ENCODE measurements around the gene GRM4.

The GRM4 gene

DNA sequence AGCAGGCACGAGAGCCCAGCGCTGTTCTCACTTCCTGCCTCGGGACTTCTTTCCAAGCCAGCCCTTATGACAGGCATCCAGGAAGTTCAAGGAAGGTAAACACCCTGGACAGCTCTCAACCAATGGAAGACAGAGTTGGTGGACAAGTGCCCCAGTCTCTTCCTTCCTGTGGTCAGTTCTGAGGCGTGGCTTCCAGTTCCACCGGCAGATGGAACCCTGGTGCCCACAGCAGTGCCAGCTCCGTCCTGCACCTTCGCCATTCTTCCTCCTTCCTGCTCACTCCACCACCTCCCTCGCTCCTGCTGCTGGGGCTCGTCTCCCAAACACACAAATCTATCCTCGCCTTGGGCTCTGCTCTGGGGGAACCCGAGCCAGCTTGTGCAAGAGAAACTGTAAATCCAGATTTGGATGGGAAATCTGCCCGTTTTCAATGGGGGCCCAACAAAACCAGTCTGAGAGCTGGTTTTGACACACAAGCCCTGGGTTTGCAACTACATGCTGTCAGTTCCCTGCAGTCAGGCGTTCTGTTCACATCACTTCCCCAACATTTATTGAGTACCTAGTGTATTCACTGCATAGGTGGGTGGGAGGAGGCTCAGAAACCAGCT is 162.7 kb downstream of the GRM4 start:
- DNase-seq (ENCODE audit: low read depth in 2 of 3, low spot score in 2 of 3), result no peak

DNA sequence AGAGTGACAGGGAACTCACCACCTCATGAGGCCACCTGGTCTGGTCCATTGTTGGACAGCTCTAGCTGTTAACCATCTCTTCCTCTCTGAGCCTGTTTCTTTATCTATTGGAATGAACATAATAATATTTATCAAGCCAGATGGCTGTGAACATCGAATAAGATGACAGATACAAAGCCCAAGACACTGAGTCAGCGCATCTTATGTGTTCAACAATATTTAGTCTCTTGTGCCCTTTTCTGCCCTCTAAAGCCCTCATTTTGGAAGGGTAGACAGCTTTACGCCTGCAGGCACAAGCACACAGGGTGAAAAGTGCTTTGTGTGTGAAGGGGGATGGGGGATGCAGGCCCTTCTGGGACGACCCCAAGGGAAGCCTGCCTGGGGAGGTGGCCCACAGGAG is 164.0 kb downstream of the GRM4 start:
- no peak for DNase-seq (ENCODE audit: low read depth in 2 of 3, low spot score in 2 of 3)

DNA sequence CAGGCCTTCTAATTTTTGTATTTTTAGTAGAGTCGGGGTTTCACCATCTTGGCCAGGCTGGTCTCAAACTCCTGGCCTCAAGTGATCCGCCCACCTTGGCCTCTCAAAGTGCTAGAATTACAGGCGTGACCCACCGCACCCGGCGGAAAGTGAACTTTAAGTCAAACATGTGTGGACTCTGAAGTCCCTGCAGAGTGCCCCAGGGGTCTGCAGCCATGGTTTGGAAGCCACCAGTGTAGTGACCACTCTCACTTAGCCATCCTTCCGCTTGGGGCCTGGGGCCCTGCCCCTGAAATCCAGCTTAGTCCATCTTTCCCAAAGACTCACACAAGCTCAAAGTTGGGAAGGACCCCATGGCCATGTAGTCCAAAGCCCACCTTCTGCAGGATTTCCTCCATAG is 164.5 kb downstream of the GRM4 start:
- DNase-seq (ENCODE audit: low read depth in 2 of 3, low spot score in 2 of 3), result no peak

DNA sequence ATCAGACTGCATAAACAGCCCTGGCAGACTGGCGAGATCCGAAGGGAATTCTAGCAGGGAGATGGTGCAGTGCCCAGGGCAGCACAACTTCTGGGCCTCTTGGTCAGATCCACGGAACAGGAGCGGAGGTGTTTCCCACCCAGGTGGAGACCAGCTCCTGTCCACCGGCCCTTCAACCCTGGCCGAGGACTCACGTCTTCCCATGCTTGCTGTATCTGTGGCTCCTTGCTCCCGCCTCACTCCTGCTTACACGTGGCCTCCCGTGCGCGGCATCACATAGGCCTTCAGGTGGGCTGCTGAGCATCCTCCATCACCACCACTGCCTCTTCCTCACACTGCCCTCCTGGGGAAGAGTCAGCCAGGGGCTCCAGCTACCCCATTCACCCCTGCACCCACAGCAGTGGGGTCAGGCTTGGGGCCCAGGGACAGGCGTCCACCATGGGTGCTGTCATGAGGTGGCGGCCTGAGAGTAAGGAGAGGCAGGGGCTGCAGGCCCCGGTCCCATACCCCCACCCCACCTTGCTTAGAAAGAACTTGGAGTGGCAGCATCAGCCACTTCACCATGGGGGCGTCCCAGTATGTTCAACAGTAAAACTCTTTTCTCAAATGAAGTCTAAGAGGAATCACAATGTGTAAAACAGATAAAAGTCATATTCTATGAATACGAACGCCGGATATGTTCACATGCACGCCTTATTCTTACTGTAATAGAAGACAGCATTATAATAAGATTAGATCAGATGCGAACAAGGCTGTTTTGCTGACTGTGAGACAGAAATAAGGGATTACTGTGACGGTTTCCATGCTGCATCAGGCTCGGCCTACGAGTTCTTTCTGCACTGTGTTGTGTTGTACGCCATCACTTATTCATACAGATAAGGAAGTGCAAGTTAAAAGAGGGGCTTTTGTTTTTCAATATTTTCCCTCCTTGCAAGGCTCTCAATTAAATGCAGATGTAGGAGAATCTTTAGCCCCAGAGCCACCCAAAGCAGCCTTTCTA is 165.4 kb downstream of the GRM4 start:
- no peak for DNase-seq (ENCODE audit: low read depth in 2 of 3, low spot score in 2 of 3)

DNA sequence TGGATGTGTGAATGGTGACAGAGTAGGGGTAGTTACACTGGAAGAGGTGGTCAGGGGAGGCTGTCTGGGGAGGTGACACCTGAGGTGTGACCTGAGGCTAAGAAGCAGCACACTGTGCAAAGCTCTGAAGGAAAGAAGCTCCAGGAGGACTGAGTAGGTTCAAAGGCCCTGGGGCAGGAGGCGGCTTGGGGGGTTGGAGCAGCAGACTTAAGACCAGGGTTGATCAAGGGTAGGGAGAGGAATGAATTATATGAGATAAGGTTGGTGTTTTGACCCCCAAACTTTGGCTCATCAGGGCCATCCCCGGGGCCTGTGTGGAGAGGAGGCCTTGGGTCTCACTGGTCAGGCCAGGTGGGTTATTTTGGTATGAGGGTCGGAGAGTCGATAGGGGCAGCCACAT is 166.1 kb downstream of the GRM4 start:
- no peak for DNase-seq (ENCODE audit: low read depth in 2 of 3, low spot score in 2 of 3)

DNA sequence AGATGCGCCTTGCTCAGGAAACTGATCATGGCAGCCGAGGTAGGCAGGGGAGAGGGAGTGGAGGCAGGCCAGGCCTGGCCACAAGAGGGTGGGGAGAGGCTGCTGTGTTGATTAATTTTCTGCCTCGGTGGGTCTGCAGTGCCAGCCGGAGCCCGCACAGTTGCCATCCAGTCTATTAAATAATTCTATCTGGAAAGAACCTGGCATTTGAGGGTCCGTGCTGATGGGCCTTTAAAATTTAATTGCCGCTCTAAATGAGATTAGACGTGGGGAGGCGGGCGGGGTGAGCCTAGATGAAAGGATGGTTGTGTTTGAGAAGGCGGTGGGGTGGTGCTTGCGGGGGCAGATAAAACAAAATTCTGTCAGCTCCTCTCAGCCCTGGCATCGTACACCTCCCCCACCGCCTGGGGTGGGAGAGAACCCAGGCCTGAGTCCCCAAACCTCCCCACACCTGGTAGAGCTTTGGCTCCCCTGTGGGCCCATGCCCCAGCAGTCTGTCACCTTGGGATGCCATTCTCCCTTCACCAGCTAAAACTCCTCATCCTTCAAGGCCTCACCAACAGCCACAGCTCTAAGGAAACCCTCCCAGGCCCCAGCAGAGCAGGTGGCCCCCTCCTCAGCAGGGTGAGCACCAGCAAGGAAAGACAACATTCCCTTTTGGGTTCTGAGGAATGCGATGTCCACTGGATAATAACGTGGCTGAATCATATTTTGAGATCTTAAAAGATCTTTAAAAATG is 167.3 kb downstream of the GRM4 start:
- DNase-seq (ENCODE audit: low read depth in 2 of 3, low spot score in 2 of 3), result no peak

DNA sequence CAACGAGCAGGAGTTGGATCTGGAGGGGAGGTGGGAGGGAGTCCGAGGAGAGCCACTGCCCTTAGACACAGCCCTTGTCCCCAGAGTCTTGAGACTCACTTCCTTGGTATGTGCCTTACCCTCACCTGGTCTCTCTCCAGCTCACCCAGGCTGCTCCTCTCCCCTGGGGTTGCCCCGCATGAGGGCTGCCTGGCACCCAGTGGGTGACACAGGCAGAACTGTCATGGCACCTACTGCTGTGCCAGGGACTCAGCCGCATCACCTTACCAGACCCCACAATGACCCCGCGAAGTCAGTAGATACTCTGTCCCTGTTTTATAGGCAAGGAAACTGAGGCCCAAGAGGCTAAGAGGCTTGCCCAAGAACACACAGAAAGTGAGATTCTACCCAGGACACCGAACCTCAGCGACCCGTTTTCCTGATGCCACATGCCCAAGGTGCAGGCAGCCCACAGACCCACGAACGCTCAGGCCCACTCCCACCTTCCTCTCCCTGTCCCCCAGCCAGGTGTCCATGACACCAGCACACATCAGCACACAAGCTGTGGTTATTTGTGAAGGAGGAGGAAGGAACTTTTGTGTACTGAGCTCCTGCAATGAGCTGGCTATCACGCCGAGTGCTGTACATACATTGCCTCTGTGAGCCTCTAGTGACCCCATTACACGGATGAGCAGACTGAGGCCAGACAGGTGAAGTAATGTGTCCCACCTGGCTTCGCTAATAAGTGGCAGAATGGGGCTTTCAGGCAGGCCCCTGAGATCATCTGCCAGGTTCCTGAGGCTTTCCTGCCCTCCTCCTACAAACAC is 168.1 kb downstream of the GRM4 start:
- no peak for DNase-seq (ENCODE audit: low read depth in 2 of 3, low spot score in 2 of 3)

DNA sequence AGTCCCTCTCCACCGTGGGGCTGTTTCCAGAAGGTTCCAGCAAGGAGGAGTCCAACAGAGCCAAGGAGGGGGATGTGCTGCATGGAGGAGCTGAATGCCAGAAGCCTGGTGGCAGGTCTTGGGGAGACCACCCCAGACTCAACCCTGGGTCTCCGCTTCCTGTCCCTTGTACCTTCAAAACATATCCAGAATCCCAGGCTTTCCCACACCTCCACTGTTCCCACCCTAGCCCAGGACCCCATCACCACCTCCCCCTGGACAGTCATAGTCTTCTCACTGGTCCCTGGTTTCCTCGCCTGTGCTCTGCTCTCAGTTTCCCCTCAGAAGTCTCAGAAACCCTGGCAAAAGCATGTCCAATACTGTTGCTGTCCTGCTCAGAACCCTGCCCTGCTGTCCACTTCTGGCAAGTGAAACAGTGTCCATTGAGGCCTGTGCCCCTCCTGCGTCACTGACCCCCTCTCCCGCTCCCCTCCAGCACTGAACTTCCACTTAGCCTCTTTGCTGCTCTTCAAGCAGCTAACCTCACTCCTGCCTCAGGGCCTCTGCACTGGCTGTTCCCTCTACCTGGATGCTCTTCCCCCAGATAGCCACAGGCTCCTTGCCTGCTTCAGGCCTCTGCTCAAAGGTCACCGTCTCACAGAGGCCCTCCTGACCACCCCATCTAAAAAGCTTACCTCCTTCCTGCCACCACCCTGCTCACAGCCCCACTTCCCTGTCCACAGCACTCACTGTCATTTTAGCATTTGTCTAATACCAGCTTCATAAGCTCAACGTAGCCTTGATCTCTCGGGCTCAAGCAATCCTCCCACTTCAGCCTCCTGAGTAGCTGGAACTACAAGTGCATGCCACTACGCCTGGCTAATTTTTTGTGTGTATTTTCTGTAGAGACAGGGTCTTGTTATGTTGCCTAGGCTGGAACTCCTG is 169.2 kb downstream of the GRM4 start:
- DNase-seq (ENCODE audit: low read depth in 2 of 3, low spot score in 2 of 3), result no peak

DNA sequence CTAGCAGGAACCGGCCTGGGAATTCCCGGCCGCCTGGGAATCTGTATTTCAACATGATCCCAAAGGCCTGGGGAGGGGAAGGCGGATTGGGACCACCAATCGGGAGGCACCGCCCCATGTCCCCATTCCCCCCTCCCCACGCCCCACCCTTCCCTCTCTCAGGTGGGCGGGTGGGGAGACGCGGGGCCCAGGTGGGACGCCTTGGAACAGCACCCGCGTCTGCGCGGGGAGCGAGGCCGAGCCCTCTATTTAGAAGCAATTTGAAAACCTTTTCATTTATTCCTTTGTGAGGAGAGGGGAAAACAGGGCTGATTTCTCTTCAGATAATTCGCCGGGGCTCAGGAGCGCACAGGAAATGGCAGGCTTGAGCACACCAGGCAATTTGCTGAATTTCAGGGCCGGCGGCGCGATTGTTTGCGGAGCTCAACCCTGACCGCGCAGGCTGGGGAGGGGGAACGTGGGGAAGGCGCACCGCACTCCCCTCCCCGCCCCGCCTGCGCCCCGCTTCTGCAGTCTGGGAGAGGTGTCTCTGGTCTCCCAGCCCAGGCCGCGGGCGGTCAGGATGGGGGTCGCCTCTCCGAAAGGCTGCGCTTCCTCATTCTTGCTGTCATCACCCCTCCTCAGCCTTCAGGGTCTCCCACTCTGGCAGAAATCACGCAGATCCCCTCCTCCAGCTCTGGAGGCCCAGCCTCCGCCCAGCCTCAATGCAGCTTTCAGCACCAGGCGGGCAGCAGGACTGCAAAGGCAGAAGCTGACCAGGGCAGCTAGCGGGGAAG is 170.0 kb downstream of the GRM4 start:
- no peak for DNase-seq (ENCODE audit: low read depth in 2 of 3, low spot score in 2 of 3)

DNA sequence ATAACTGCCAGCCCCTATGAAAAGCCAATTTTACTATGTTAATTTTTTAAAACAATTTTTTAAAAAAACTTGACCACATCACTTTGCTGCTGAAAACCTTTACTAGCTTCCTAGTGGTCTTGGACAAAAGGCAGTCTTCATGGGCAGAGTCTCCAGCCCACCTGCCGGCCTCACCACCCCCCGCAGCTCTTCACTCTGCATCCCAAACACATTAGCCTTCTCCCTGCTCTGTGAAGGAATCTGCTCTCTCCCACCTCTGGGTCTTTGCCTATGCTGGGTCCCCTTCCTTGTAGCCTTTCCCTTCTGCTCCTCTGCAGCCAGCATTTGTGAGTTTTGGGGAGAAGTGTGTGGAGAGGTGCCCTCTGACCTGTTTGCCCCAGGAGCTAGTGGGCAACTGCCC is 171.4 kb downstream of the GRM4 start:
- DNase-seq (ENCODE audit: low read depth in 2 of 3, low spot score in 2 of 3), result no peak

DNA sequence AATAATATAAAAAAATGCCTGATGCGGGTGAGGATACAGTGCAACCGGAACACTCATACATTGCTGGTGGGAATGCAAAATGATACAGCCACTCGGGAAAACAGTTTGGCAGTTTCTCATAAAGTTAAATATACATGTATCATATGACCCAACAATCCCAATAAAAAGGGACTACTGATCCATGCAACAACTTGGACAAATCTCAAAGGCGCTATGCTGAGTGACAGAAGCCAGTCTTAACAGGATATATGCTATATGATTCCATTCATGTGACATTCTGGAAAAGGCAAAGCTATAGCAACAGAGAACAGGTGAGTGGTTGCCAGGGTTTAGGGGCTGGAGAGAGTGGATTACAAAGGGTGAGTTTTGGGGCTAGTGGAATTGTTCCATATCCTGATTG is 171.9 kb downstream of the GRM4 start:
- DNase-seq (ENCODE audit: low read depth in 2 of 3, low spot score in 2 of 3), result no peak

DNA sequence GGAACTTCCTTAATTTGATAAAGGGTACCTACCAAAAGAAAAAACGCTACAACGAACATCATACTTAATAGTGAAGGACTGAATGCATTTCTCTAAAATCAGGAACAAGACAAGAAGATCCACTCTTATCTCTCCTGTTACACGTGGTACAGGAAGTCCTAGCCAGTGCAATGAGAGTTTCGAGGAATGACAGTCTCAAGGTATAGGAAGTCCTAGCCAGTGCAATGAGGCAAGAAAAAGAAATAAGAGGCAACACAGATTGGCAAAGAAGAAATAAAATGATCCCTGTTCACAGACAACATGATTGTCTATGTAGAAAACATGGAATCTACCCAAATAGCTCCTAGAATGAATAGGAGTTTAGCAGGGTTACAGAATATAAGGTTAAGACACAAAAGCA is 174.3 kb downstream of the GRM4 start:
- DNase-seq (ENCODE audit: low read depth in 2 of 3, low spot score in 2 of 3), result no peak

Measured in activated CD8-positive, alpha-beta memory T cell treated with anti-CD3 and anti-CD28 coated beads for 48 hours (primary cell).